ENCODE results near the gene ESD. TPM values are rescaled to one million over a fixed set of nuclear protein-coding genes. Genes with fewer than 3 reads are reported as not detected.

The ESD gene
- total RNA-seq, 1 experiment from 2014 or later: 112 TPM

DNA sequence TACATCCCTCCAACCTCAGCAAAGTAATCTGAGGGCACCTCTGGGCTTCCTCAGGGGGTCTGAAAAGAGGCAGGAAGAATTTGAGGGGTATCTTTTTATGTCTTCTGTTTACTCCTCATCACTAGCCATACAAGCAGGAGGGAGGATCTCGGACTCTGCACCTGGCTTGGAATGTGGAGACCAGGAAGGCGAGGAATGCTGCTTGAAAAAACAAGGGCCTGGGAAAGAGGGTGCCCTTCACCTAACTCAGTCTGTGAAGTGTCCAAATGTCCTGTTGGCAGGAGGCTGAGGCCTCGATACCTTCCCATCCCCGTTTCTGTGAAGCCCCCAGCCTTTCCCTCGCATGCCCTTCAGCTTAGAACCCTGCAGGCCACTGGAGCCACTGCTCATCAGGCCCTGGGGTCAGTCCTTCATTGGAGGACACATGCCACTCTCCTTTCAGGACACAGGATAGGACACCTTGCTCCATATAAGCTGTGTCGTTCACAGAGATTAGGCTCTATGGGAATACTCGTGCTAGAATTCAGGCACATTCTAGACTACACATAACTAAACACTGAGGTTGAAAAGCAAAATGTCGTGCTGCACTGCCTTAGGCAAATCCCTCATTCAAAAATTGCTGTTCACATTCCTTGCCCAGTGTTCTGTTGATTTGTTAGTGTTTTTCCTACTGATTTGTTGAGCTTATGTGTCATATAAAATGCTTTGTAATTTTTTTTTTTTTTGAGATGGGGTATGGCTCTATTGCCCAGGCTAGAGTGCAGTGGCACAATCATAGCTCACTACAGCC lies 49.7 kb downstream of the ESD start:
- peak; percentile 18 for DNase-seq (ENCODE audit: low read depth)

DNA sequence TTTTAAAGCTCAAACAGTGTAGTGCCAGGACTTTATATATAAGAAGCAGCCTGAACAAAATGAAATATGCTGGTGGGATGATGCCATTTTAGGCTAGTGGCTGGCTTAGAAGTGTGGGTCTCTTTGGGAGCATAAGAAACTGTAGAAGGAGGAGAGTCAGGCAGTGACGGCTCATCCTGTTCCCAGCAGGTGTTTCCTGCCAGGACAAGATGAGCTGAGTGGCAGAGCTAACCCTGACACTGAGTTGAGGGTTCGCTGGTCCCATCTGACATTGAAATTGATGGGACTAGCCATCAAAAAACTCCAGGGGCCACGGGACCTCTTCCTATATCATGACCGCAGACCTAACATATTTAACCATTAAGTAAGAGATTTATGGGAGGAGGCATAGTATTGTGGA lies 51.3 kb downstream of the ESD start:
- DNase-seq (ENCODE audit: low read depth): no peak

DNA sequence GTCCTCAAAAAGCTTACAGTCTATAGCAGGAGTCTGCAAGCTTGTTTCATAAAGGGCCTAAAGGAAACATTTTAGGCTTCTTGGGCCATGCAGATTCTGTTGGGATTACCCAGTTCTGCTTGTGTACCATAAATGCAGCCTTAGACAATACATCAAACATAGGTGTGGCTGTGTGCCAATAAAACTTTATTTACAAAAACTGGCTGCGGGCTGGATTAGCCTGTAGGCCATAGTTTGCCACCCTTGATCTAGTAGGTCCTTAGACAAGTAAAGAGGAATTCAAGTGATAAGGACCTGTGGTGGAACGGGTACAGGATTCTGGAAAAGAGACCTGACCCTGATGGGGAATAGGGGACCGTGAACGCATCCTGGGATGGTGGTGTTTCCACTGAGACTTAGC lies 51.9 kb downstream of the ESD start:
- no peak for DNase-seq (ENCODE audit: low read depth)

DNA sequence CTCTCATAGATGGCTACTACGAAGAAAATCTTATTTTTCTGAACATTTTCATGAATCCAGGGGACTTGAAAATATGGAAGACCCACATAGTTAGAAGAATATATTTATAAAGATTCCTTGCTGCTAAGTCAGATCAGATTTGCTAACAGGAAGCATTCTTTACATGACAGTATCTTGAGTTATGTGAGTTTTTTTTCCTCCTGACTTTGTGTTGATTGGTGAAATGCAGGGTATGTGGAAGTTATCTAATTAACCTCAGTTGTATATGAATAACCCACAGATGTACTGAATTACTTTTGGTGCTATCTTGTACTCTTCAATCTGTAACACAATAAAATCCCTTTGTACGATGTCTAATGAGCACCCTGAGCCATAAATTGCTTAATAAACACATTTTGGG lies 53.8 kb downstream of the ESD start:
- no peak for DNase-seq (ENCODE audit: low read depth)

DNA sequence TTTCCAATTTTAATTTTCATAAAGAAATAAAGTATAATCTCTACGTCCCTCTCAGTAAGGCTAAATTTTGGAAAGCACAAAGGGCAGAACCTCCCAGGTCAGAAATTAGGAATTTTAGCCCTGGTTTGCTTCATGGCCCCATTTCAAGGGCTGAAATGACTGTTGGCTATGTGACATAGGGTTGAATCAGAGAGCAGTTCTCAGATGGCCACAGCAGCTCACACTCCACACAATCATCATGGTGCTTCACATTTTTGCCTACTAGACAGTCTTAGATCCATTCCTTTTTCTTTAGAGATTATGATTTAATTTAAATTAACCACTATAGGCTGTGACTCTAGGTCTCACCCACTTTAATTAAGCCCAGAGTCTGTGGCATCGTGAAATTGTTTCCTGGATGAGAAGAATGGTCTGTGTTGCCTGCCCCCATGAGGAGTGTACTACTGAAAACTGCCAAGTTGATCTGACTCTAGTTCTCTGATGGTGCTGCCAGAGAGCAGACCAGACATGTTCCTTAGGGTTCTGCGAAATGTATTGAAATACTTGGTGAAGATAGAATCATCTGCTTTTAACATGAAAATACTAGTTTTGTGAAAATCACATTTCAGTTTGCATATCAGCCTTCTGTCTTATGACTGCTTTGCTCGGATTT lies 57.4 kb downstream of the ESD start:
- no peak for DNase-seq (ENCODE audit: low read depth)

DNA sequence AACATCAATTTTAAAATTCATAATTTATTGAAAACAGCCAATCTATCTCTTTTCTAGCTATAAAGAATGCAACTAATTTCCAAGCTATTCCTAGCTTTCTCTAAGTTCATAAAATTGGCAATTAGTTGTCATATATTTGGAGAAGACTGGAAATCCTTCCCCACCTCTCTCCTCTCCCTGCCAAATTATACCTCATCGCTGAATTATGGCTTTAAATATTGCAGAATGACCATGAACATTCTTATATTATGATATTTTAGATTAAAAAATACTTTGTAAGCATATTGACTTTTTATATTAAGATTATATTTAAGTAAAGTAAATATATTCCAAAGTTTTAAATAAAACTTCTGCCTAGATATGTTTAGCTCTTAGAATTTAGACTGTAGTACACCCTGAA lies 58.2 kb downstream of the ESD start:
- DNase-seq (ENCODE audit: low read depth): no peak

DNA sequence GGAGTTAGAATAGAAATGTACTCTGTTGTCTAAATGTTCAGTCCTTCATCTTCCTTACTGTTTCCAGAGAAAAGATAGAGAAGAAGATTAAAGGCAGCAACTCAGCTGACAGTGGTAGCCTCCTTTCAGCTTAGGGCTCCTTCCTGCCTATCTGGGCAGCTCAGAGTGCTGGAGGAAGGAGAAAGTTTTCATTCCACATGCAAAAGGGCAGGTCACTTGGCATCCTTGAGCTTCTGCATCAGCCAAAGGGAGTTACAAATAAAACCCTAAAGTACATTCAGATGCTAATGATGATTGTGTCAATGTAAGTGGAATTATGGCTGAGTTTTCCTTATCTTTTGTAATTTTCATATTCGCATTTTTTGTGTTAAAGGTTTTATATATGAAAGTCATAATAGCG lies 58.9 kb downstream of the ESD start:
- DNase-seq (ENCODE audit: low read depth): no peak

DNA sequence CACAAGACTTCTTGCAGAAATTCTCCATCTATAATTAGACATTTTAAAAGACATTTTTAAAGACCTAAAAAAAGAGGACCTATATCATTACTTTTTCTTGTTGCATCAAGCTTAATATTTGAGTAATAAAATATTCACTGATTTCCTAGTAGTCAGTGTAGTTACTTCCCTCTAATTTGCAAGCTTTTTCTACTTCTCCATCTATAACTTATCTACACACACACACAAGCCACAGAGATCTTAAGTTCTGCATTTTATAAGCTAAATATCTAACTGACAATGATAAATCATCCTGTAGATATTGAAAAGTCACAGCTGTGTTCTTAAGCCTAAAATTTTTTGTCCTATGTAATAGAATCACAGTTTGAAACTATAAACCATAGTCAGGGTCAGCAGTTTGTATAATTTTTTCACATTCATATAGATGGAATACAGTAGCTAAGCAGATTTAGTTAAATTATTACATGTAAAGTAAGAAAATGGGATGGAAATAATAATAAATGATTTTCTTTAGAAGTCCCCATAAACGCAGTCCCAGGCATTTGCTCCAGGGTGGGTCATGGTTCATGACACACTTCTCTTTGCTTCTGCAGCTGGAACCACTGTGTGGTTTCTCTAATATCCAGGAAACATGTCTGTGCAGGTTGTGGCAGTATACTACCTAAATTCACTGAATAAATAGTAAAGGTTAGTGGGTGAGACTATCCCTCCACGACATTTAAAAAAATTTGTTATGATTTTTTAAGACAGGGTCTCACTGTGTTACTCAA lies 60.2 kb downstream of the ESD start:
- no peak for DNase-seq (ENCODE audit: low read depth)

DNA sequence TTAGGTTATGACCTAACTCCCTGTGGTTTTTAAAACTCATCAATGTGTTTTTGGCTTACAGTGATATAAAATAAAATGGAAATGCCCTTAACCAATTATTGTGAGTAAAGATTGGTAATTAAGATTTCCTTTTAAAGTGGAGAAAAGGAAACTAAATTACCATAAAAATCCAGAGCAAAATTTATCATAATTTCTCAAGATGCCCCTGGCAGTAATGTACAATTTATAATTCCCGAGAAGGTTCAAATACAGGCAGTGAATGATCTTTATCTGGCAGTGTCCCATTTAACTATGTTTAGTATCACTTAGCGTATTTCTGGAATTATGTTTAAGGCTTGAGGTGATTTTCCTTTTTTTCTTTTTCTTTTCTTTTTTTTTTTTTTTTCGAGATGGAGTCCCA lies 61.5 kb downstream of the ESD start:
- no peak for DNase-seq (ENCODE audit: low read depth)

DNA sequence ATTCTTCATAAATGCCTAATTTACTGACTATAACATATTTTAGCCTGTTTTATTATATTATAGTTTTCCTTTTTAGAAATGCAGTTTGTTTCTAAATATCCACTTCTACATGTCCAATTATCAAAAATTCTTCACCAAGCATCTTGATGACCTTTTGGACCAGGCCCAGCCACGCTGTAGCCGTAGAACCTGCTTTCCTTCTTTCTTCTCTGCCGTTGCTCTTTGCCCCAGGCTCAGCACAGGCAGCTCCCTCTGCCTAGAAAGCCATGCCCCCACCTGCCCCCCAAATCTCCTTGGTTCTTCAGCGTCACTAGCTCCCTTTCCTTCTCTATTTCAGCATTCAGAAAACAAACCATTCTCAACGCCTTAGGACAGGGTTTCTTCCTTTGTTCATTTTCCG lies 65.4 kb downstream of the ESD start:
- DNase-seq (ENCODE audit: low read depth): no peak

DNA sequence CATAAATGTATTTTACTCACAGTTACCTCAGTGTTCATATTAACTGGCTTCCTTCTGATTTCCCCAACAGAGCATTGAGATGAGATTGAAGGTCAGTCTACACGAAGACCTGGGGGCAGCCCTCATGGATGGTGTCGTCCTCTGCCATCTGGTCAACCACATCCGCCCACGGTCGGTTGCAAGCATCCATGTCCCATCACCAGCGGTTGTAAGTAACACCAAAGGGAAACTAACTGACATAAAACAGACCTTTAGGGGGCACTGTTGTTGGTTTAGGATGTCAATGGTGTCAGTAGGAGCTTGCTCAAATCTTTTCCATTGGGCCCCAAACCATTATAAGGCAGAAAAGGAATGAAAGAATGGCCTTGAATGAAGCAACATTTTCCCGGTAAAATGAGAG lies 68.2 kb downstream of the ESD start:
- DNase-seq (ENCODE audit: low read depth): peak; percentile 8

DNA sequence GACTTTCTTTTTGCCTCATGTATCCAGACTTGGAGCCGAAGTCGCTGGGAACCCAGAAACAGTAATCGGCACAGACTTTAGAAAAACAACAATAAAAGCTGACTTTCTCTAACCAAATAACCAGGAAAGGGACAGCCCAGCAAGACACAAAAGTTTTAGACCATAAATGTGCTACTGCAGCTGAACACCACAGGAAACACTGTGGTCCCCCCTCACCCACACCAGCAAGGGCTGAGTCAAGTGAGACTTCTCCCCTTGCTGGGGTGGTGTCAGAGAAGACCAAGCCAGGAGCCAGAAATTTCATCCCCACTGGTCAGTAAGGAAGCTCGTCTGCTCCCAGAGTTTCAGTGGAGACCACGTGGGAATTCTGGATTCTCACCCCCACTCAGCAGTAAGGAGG lies 70.6 kb downstream of the ESD start:
- no peak for DNase-seq (ENCODE audit: low read depth)

Other genes starting within 250 kb of the ESD start
- gene LRCH1, start 244.0 kb downstream of the ESD start, total RNA-seq (2014; rRNA removed; shearing (Covaris generic)): 3.0 and 7.4 TPM in 2 replicates
- 0.02 TPM in 1 of 2 replicates, not detected in the other for gene HTR2A, start 99.9 kb upstream of the ESD start, total RNA-seq (2014; rRNA removed; shearing (Covaris generic))